Activated naive CD8-positive, alpha-beta T cell (primary cell): Measurements from ENCODE around the gene TCHHL1.

Experiments used
- H3K27ac Mint-ChIP-seq: one replicate; pipeline ENCODE4 v1.8.0; 2021; ENCODE audit warnings: mixed read lengths
- H3K27me3 Mint-ChIP-seq: one replicate; pipeline ENCODE4 v1.8.0; 2021; ENCODE audit warnings: mixed read lengths
- H3K36me3 Mint-ChIP-seq: one replicate; pipeline ENCODE4 v1.8.0; 2021; ENCODE audit warnings: mixed read lengths
- H3K4me1 Mint-ChIP-seq: one replicate; pipeline ENCODE4 v1.8.0; 2021; ENCODE audit warnings: low read depth, mixed read lengths
- H3K4me3 Mint-ChIP-seq: one replicate; pipeline ENCODE4 v1.8.0; 2021; ENCODE audit warnings: mild to moderate bottlenecking, mixed read lengths
- H3K9me3 Mint-ChIP-seq: one replicate; pipeline ENCODE4 v1.8.0; 2021; ENCODE audit warnings: low read depth, mixed read lengths

TCHHL1 gene

GRCh38 chr1:152053375-152053774, 35.5 kb downstream of the TCHHL1 start:
- peaks cover 12% of the 10 kb centered on the region for H3K27me3 Mint-ChIP-seq
- H3K36me3 Mint-ChIP-seq: no peaks in the 10 kb centered on the region
- H3K9me3 Mint-ChIP-seq: no peaks in the 10 kb centered on the region
- H3K27ac Mint-ChIP-seq: no peak overlapping the region
- no peak overlapping the region for H3K4me3 Mint-ChIP-seq
- H3K4me1 Mint-ChIP-seq: peaks cover 13% of the 10 kb centered on the region

GRCh38 chr1:152052606-152053005, 36.3 kb downstream of the TCHHL1 start:
- no peaks in the 10 kb centered on the region for H3K36me3 Mint-ChIP-seq
- H3K4me1 Mint-ChIP-seq: peaks cover 21% of the 10 kb centered on the region
- H3K27ac Mint-ChIP-seq: no peak overlapping the region
- H3K9me3 Mint-ChIP-seq: no peaks in the 10 kb centered on the region
- no peak overlapping the region for H3K4me3 Mint-ChIP-seq
- H3K27me3 Mint-ChIP-seq: peaks cover 7% of the 10 kb centered on the region

- Mint-ChIP-seq H3K27ac (no peak overlapping the region), H3K36me3 (no peaks in the 10 kb centered on the region), H3K4me3 (no peak overlapping the region), H3K27me3 (peaks cover 6% of the 10 kb centered on the region), H3K4me1 (peaks cover 28% of the 10 kb centered on the region), H3K9me3 (no peaks in the 10 kb centered on the region)
Observed at GRCh38 chr1:152050886-152051675, 37.8 kb downstream of the TCHHL1 start.

- Mint-ChIP-seq H3K27ac (peak overlapping the region; percentile 25), H3K36me3 (no peaks in the 10 kb centered on the region), H3K27me3 (peaks cover 6% of the 10 kb centered on the region), H3K9me3 (no peaks in the 10 kb centered on the region), H3K4me3 (no peak overlapping the region), H3K4me1 (peaks cover 36% of the 10 kb centered on the region)
Observed at GRCh38 chr1:152049291-152050083, 39.4 kb downstream of the TCHHL1 start.

GRCh38 chr1:152048416-152049009, 40.4 kb downstream of the TCHHL1 start:
- Mint-ChIP-seq H3K9me3 (no peaks in the 10 kb centered on the region), H3K36me3 (no peaks in the 10 kb centered on the region), H3K27me3 (peaks cover 2% of the 10 kb centered on the region), H3K4me3 (peak overlapping the region; percentile 80), H3K4me1 (peaks cover 36% of the 10 kb centered on the region), H3K27ac (peak overlapping the region; percentile 98)

GRCh38 chr1:152047730-152048415, 41.0 kb downstream of the TCHHL1 start:
- Mint-ChIP-seq H3K36me3 (no peaks in the 10 kb centered on the region), H3K27me3 (peaks cover 2% of the 10 kb centered on the region), H3K9me3 (no peaks in the 10 kb centered on the region), H3K4me3 (peak overlapping the region; percentile 80), H3K4me1 (peaks cover 36% of the 10 kb centered on the region), H3K27ac (peak overlapping the region; percentile 98)

GRCh38 chr1:152047413-152047729, 41.5 kb downstream of the TCHHL1 start:
- peak overlapping the region; percentile 80 for H3K4me3 Mint-ChIP-seq
- H3K27me3 Mint-ChIP-seq: no peaks in the 10 kb centered on the region

GRCh38 chr1:152044386-152044785, 44.5 kb downstream of the TCHHL1 start:
- H3K36me3 Mint-ChIP-seq: no peaks in the 10 kb centered on the region
- no peaks in the 10 kb centered on the region for H3K27me3 Mint-ChIP-seq
- no peak overlapping the region for H3K4me3 Mint-ChIP-seq
- no peak overlapping the region for H3K27ac Mint-ChIP-seq
- peaks cover 29% of the 10 kb centered on the region for H3K4me1 Mint-ChIP-seq
- no peaks in the 10 kb centered on the region for H3K9me3 Mint-ChIP-seq

More at GRCh38 chr1:152047413-152047729, 41.5 kb downstream of the TCHHL1 start:
- H3K9me3 Mint-ChIP-seq: no peaks in the 10 kb centered on the region
- H3K27ac Mint-ChIP-seq: peak overlapping the region; percentile 98
- H3K36me3 Mint-ChIP-seq: no peaks in the 10 kb centered on the region
- peaks cover 34% of the 10 kb centered on the region for H3K4me1 Mint-ChIP-seq

- Mint-ChIP-seq H3K27ac (no peak overlapping the region), H3K4me1 (peaks cover 28% of the 10 kb centered on the region), H3K36me3 (no peaks in the 10 kb centered on the region), H3K4me3 (no peak overlapping the region), H3K9me3 (no peaks in the 10 kb centered on the region), H3K27me3 (no peaks in the 10 kb centered on the region)
Observed at GRCh38 chr1:152043870-152044269, 45.0 kb downstream of the TCHHL1 start.

- H3K27me3 Mint-ChIP-seq: no peaks in the 10 kb centered on the region
- no peak overlapping the region for H3K27ac Mint-ChIP-seq
- H3K4me1 Mint-ChIP-seq: peaks cover 10% of the 10 kb centered on the region
- H3K36me3 Mint-ChIP-seq: no peaks in the 10 kb centered on the region
- H3K9me3 Mint-ChIP-seq: no peaks in the 10 kb centered on the region
- H3K4me3 Mint-ChIP-seq: no peak overlapping the region
Observed at GRCh38 chr1:152042030-152042429, 46.8 kb downstream of the TCHHL1 start.

GRCh38 chr1:152039886-152040285, 49.0 kb downstream of the TCHHL1 start:
- Mint-ChIP-seq H3K27ac (no peak overlapping the region), H3K4me3 (no peak overlapping the region), H3K4me1 (peaks cover 16% of the 10 kb centered on the region), H3K27me3 (no peaks in the 10 kb centered on the region), H3K9me3 (no peaks in the 10 kb centered on the region), H3K36me3 (no peaks in the 10 kb centered on the region)

- Mint-ChIP-seq H3K27me3 (no peaks in the 10 kb centered on the region), H3K4me1 (peaks cover 19% of the 10 kb centered on the region), H3K4me3 (no peak overlapping the region), H3K36me3 (no peaks in the 10 kb centered on the region), H3K27ac (no peak overlapping the region), H3K9me3 (no peaks in the 10 kb centered on the region)
Observed at GRCh38 chr1:152039461-152039860, 49.4 kb downstream of the TCHHL1 start.

GRCh38 chr1:152038871-152039270, 50.0 kb downstream of the TCHHL1 start:
- Mint-ChIP-seq H3K27me3 (no peaks in the 10 kb centered on the region), H3K27ac (no peak overlapping the region), H3K9me3 (no peaks in the 10 kb centered on the region), H3K36me3 (no peaks in the 10 kb centered on the region), H3K4me1 (peaks cover 24% of the 10 kb centered on the region), H3K4me3 (no peak overlapping the region)

- no peaks in the 10 kb centered on the region for H3K9me3 Mint-ChIP-seq
- peak within 1 kb of the TSS; percentile 99 for H3K4me3 Mint-ChIP-seq
- H3K27ac Mint-ChIP-seq: peak within 1 kb of the TSS; percentile 94
- H3K4me1 Mint-ChIP-seq: peaks cover 41% of the 10 kb centered on the region
- H3K27me3 Mint-ChIP-seq: no peaks in the 10 kb centered on the region
- H3K36me3 Mint-ChIP-seq: peaks cover 7% of the 10 kb centered on the region
Observed at GRCh38 chr1:152036267-152037216, 52.3 kb downstream of the TCHHL1 start, which contains the start of gene S100A11. Gene S100A11, minus strand, starts transcription at chr1:152037004. Its CDS starts 89 bp downstream, at chr1:152036915.
